Measurements from ENCODE around the gene RBMS2.

- TF ChIP-seq CTCF (conservative IDR thresholded peaks at IDR 0.05) (no peak), ZFX (IDR thresholded peaks at IDR 0.05) (no peak)
These were observed 10.8 kb upstream of the RBMS2 start for GRCh38 chr12:56510786-56511185.
